Measurements from ENCODE around the gene LZTFL1. TPM values are rescaled to one million over a fixed set of nuclear protein-coding genes. Genes with fewer than 3 reads are reported as not detected.

Gene LZTFL1, protein sequence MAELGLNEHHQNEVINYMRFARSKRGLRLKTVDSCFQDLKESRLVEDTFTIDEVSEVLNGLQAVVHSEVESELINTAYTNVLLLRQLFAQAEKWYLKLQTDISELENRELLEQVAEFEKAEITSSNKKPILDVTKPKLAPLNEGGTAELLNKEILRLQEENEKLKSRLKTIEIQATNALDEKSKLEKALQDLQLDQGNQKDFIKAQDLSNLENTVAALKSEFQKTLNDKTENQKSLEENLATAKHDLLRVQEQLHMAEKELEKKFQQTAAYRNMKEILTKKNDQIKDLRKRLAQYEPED
- total RNA-seq: 10 to 100 TPM; 12.5 to 14.5 TPM

DNA sequence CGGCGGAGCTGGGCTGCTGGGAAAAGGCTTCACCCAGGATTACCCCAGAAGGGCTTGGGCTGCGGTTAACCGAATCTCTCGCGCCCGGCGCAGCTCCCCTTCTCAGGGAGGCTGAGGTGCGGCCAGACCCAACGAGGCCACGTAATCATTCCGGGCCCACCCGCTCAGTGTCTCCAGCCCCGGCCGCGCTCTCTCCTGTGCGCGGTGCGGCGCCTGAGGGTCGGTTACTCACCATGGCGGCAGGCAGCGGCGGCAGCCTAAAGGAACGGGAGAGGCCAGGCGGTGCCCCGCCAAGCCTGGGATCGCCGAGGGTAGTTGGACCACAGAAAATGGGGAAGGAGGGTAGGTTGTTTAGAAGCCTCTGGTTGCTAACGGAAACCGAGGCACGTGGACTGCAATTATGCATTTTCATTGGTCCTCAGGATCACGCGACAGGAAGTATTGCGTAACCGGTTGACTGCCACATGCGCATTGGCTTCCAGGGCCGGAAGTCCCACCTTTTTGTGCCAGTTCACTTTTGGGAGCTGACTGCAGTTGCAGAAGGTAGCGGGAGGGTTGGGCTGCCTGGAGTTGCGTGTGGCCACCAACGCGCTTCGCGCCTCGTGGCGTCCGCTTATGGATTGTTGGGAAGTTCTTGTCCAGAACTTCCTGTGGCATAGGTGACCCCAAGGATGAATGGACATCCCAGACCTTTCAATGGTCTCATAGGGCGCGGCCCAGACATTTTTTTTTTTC, at the start of gene LZTFL1:
Gene LZTFL1 (minus strand): TSS at position 363 of the 735 bp plus-strand sequence. CDS start 128 bp downstream, at position 235.
- WGBS, 2 donors: 2 to 3% methylated on average over 35 to 49 of the region's 49 CpGs
- Histone ChIP-seq H3K36me3 (replicated peaks in 1 of 2; ENCODE audit: insufficient read depth in 1 of 2, low read depth in 2 of 2) (no peaks in the 10 kb centered on the region), H3K4me1 (peaks cover 22% of the 10 kb centered on the region), H3K4me3 (peak within 1 kb of the TSS; percentile 28 to 99), H3K27me3 (no peaks in the 10 kb centered on the region), H3K9me3 (no peaks in the 10 kb centered on the region), H3K27ac (peak within 1 kb of the TSS in 2 of 4 donors; percentile 68 to 78)
- ATAC-seq (peak; percentile 99), DNase-seq (peak; percentile 94 to 97 (median 94))
- intact Hi-C loops (cut with DNase I): no loop called here
- TF ChIP-seq, protein P1, sequence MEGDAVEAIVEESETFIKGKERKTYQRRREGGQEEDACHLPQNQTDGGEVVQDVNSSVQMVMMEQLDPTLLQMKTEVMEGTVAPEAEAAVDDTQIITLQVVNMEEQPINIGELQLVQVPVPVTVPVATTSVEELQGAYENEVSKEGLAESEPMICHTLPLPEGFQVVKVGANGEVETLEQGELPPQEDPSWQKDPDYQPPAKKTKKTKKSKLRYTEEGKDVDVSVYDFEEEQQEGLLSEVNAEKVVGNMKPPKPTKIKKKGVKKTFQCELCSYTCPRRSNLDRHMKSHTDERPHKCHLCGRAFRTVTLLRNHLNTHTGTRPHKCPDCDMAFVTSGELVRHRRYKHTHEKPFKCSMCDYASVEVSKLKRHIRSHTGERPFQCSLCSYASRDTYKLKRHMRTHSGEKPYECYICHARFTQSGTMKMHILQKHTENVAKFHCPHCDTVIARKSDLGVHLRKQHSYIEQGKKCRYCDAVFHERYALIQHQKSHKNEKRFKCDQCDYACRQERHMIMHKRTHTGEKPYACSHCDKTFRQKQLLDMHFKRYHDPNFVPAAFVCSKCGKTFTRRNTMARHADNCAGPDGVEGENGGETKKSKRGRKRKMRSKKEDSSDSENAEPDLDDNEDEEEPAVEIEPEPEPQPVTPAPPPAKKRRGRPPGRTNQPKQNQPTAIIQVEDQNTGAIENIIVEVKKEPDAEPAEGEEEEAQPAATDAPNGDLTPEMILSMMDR (IDR thresholded peaks at IDR 0.05): peak in 1 of 7 experiments; percentile 15
- TF ChIP-seq POLR2A (IDR thresholded peaks at IDR 0.05): peak in 2 of 3 donors; percentile 50

DNA sequence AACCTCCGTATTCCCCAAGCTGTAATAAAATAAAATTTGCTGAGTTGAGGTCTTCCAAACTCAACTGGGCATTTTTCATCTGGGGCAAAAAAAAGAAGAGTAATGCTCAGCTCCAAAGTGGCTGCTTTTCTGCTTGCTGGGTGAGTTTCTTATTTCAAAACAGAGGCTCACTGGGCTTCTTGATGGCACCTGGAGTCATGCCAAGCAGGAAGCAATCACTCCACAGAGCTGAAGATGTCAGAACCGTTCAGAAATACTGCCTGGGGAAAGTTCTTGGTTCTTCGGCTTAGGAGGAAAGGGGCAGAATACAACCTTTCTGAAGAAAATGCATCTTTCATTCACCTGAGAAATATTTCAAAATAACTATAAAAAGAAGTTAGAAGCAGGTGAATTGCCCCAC, 48.5 kb upstream of the LZTFL1 start:
- DNase-seq: peak; percentile 14 to 36 (median 25)
- Histone ChIP-seq H3K4me1 (no peaks in the 10 kb centered on the region), H3K9me3 (no peaks in the 10 kb centered on the region), H3K27me3 (no peaks in the 10 kb centered on the region), H3K4me3 (no peak overlapping the region), H3K27ac (no peak overlapping the region), H3K36me3 (replicated peaks in 1 of 2; ENCODE audit: insufficient read depth in 1 of 2, low read depth in 2 of 2) (no peaks in the 10 kb centered on the region)
- ATAC-seq: no peak
- intact Hi-C loops (cut with DNase I): no loop called here
- 37 to 56% methylated on average over 3 of the region's 3 CpGs for WGBS, 2 donors
- TF ChIP-seq POLR2A (IDR thresholded peaks at IDR 0.05): no peak

DNA sequence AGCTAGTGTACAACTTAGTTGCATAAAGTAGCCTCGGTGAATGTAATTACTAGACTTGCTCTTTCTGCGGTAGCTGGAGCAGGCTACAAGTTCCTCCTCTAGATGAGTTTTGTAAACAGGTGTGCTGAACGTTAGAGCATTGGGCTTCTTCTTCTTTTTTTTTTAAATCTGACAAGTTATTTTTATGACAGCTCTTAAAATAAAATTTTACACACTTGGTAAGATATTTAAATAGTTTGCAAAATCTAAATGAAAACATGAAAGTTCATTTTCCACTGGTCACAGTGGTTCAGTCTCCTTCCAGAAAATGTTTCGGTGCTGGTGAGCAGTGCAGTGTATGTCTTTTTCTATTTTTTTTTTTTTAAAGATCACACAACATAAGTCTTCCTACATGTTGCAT, 47.4 kb upstream of the LZTFL1 start:
- intact Hi-C loops (cut with DNase I): no loop called here
- DNase-seq (no peak), ATAC-seq (no peak)
- Histone ChIP-seq H3K9me3 (no peaks in the 10 kb centered on the region), H3K4me3 (no peak overlapping the region), H3K4me1 (no peaks in the 10 kb centered on the region), H3K36me3 (replicated peaks in 1 of 2; ENCODE audit: insufficient read depth in 1 of 2, low read depth in 2 of 2) (no peaks in the 10 kb centered on the region), H3K27me3 (no peaks in the 10 kb centered on the region), H3K27ac (no peak overlapping the region)
- TF ChIP-seq, protein P1 (IDR thresholded peaks at IDR 0.05): no peak
- no peak for TF ChIP-seq POLR2A (IDR thresholded peaks at IDR 0.05)
- WGBS, 2 donors: 68 to 84% methylated on average over 4 of the region's 4 CpGs

DNA sequence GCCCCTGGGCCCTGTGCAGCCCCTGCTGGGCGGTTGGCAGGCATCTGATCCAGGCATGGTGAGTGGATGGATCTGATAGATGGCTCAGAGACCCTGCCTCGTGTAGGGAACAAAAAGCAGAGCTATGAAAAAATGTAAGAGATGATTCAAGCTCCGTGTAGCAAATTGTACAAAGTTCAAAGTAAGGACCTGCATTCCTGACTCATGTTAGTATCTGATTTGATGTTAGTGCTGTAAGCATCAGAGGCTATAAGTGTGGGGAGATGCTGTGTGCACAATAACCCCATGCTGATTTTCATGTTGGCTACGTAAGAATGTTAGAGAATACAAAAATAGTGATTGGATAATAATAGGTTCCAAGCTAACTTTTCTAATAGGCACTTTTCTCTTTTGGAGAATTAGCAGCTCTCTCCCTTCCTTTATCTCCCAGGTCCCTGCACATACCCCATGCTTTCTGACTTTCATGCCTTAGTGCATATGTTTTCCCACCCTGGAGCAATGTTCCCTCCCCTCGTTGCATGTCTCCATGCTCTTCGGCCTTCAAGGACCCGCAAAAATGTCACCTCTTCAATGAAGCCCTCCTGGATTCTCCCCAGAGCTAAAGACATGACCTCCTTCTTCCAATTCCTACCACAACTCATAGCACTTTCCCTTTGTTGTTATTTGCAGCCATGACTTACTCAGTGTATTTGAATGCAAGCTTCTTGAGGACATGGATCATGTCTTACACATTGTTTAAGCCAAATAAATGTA, 46.0 kb upstream of the LZTFL1 start:
- intact Hi-C loops (cut with DNase I): no loop called here
- no peaks in the 10 kb centered on the region for H3K9me3 ChIP-seq
- H3K27me3 ChIP-seq: no peaks in the 10 kb centered on the region
- no peaks in the 10 kb centered on the region for H3K4me1 ChIP-seq
- WGBS, 2 donors: 73 to 74% methylated on average over 7 of the region's 7 CpGs
- H3K36me3 ChIP-seq (replicated peaks in 1 of 2; ENCODE audit: insufficient read depth in 1 of 2, low read depth in 2 of 2): no peaks in the 10 kb centered on the region
- no peak for ATAC-seq
- no peak overlapping the region for H3K27ac ChIP-seq
- TF ChIP-seq POLR2A (IDR thresholded peaks at IDR 0.05): no peak
- TF ChIP-seq, protein P1 (IDR thresholded peaks at IDR 0.05): no peak
- H3K4me3 ChIP-seq: no peak overlapping the region
- DNase-seq: no peak

DNA sequence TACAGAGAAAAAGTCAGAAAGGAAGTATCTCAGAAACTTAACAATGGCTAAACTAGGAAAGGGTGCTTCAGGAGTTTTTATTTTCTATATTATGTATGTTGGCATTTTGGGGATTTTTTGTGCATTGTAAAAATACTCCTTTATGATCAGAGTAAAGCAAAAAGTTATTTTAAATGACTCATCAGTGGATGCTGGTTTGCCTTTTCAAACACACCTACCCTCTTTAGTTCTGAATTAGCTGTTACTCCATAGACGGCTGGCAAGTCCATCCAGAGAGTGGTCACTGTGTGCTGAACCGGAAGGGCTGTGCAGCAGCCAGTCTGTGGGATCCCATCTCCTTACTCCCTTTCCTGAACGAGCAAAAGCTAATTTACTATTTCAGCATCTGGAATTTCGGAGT, 45.4 kb upstream of the LZTFL1 start:
- DNase-seq (no peak), ATAC-seq (no peak)
- intact Hi-C loops (cut with DNase I): no loop called here
- 77 to 83% methylated on average over 4 of the region's 4 CpGs for WGBS, 2 donors
- H3K9me3 ChIP-seq: no peaks in the 10 kb centered on the region
- H3K4me3 ChIP-seq: no peak overlapping the region
- H3K4me1 ChIP-seq: no peaks in the 10 kb centered on the region
- no peaks in the 10 kb centered on the region for H3K27me3 ChIP-seq
- no peaks in the 10 kb centered on the region for H3K36me3 ChIP-seq (replicated peaks in 1 of 2; ENCODE audit: insufficient read depth in 1 of 2, low read depth in 2 of 2)
- H3K27ac ChIP-seq: no peak overlapping the region
- TF ChIP-seq, protein P1 (IDR thresholded peaks at IDR 0.05): no peak
- no peak for TF ChIP-seq POLR2A (IDR thresholded peaks at IDR 0.05)

All from body of pancreas (tissue), 4 donors.